GM19452 (cell line): Measurements from ENCODE around the gene ARID1B.

Experiments
- ATAC-seq: cut with Tn5 transposase; IDR thresholded peaks from one replicate; pipeline ENCODE4 v1.9.1; 2021; ENCODE audit not compliant: unreplicated experiment

ARID1B gene

GRCh38 chr6:157090736-157091135 is 313.6 kb downstream of the ARID1B start:
- no peak for ATAC-seq

DNA sequence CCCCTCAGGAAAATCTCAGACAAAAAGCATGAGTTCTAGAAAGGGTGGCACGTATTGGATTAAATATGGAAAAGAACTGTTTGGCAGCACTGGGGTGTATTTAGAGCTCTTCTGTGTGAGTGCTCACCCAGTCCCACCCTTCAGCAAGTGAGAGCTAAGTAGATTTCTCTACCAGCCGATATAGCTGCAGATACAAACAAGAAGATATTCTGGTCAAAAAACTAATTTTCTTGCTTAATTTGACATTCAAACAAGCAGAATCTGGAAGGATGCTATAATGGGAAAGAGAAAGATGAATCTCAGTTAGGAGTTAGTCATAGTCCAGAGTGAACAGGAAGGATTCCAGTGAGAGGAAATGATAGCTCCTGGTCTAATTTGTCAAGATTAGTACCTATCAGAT is 314.1 kb downstream of the ARID1B start:
- ATAC-seq: no peak

DNA sequence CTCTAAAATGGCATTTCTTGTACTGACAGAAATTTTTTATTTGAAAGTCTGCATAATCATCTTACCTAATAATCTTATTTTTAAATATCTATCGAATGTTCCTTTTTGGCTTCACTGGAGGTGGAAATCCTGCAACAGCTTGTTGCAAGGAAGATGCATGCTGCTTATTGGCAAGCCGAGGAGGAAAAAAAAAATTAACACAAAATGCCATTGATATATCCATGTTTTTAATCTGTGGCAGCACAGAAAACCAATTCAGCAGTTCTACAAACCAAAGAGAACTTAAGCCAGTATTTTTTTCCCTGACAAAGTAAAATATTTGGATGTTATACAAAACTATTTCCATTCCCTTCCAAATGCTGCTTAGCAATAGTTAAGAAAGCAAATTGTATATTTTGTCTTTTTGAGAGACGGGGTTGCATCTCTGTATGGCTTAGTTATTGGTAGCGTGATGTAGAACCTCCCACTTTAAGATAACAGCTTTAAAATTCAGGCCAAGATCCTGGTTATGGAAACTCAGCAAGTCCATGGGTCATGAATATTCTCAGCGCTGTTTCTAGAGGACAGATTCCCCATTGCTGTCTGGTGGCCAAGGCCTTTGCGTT is 314.8 kb downstream of the ARID1B start:
- no peak for ATAC-seq

GRCh38 chr6:157092736-157093135 is 315.6 kb downstream of the ARID1B start:
- no peak for ATAC-seq

- ATAC-seq: no peak
Measured at GRCh38 chr6:157093536-157093935, 316.4 kb downstream of the ARID1B start.

DNA sequence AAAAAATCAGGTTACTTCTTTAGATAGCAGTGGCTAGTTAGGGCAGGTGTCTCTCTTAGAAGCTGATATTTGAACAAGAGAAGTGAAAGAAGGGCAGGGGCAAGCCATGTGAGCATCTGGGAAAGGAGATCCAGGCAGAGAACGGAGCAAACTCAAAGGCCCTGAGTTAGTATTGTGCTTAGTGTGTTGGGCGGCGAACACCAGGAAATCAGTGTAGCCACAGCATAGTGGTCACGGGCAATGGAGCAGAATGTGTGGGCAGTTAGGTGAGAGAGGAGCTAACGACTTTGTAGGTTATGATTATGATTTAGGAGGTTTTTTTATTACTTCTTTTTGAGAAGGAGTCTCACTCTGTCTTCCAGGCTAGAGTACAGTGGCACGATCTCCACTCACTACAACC is 316.9 kb downstream of the ARID1B start:
- no peak for ATAC-seq

GRCh38 chr6:157095084-157095483 is 317.9 kb downstream of the ARID1B start:
- no peak for ATAC-seq

GRCh38 chr6:157095569-157095968 is 318.4 kb downstream of the ARID1B start:
- ATAC-seq: no peak

DNA sequence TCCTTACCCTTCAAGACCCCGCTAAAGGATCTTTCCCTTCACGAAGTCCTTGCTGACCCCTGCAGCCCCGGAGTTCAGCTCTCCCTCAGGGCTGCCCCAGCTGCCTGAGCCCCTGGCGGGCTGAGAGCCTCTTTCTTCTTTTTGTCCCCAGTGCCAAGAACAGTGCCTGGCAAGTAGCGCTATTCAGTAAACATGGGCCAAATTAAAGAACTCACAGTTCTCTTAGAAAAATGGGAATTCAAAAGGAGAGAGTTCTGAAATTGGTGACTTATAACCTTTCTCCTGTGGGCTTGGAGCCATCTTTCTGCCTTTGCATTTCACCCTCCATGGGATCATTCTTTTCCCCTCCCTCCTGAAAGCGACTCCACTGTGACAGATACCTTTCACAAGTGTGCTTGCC is 318.9 kb downstream of the ARID1B start:
- no peak for ATAC-seq

DNA sequence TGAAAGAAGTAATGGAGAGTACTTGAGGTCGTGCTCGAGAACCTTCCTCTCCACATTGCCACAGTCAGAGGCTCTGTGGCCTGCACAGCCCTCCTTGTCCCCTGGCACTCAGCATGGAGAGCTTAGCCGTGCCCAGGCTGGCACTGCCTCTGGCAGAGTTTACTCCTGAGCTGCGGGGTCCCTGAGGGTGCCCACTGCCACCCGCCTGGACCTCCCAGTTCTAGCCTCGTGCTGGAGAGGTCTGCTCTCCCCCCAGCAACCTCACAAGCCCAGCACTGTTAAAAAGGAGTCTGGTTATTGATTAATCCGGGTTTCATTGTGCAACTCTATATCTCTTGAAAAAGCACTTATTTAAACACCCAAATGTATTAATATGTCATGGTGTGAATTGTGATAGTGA is 319.3 kb downstream of the ARID1B start:
- ATAC-seq: no peak

DNA sequence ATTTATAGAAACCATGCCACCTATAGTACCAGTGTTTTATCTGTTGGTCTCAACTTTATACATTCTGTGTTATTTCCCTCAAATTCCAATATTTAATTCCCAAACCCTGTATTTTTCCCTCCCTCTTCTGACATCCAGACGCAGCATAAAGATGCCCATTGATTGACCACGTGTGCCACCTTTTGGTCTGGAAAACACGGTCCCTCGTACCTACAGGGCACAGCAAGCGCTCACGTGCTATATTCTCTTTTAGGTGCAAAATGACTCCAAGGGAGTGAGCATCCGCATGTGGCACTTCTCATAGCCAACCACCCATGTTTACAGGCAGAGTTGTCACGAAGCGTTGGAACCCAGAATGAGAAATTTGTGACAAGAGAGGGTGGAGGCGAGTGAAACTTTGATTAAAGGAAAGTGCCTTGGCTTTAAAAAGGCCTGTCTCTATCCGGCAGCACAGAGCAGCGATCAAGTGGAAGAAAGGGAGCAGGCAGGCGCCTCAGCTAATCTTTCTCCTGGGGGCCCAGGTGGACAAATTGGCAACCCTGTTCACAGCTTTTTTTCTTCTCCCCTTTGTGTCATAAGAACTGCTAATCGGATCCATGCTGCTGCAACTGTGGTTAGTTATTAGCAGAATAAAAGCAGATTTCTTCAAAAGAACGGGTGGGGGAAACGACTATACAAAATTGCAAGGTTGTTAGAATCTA is 320.2 kb downstream of the ARID1B start:
- no peak for ATAC-seq

- ATAC-seq: no peak
Measured at GRCh38 chr6:157098999-157099398, 321.8 kb downstream of the ARID1B start.

- peak; percentile 98 for ATAC-seq
Measured at GRCh38 chr6:157099912-157100593, 322.9 kb downstream of the ARID1B start.

DNA sequence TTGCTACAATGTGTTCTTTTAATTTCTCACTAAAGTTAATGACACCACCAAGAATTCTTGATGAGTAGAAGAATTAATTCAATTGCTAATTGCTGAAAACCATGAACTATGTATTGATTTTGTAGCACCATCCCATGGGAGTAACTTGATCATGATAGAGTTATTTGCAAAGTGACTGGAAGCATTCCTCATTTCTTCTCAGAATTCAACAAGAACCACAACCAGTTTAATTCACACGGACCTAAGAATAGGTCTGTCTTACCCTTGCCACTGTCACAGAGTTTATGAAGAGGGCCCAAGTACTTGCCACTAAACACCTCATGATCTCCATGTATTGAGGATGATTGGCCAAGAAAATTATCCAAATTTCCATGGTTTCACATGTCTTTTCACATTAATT is 324.0 kb downstream of the ARID1B start:
- ATAC-seq: no peak

DNA sequence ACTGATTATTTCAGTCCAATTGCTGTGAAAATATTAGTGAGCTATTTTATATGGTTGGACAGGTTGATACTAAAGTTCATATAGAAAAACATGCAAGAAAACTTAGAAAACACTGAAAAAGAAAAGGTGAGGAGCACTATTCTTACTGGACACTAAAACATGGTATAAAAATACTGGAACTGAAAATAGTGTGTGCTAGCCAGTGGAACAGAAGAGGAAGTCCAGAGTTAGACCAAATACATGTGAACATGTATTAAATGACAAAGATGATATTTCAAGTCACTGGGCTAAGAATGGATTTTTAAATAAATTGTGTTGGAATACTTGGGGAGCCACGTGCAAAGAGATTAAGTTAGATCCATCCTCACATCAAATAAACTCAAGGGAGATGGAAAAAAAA is 327.6 kb downstream of the ARID1B start:
- ATAC-seq: no peak

DNA sequence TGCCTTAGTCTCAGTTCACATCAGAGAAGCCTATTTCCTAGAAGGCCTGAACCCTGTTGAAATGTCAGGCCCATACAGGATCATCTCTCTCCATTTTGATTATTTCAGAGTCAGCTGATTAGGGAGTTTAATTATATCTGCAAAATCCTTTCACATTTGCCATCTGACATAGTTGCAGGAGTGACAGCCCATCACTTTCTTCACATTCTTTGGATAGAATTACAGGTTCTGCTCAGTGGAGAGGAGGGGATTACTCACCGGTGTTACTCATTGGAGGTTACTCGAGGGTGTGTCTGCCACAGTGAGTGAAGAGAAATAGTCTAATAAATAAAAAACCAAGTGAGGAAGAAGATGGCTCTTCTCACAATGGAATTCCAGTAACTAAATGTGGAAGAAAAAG is 329.3 kb downstream of the ARID1B start:
- no peak for ATAC-seq

- ATAC-seq: no peak
Measured at GRCh38 chr6:157107571-157107914, 330.4 kb downstream of the ARID1B start.

DNA sequence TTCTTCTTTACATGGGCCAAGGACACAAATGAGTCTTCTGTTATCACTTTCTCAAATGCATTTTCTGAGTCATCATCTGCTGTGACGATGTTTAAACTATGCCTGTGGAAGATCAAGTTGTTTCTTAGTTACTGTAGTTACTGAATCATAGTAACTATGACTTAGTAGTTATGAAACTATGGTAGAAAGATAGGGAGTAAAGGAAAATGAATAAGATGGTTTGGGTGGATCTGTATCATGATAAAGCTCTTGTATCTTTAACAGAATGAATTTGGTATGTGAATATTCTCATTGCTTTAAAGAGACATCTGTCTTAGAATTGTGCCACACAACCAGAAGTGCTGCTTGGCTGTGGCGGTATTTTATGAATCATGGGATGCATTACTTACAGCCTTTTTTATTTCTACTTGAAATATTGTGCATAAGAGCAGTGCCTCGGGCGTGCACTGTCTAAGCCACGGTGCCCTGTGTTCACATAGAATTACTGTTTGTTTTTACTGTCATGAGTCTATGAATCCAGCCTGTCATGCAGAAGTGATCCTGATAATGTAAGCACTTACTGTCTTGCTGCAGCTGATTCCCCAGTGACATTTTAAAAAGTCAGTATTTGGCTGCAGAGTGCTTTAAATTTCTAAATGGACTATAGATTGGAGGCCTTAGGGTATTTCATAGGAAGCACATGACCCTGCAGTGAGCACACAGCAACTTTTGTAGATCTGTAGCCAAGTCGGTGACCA is 330.9 kb downstream of the ARID1B start:
- ATAC-seq: no peak

GRCh38 chr6:157108923-157109322 is 331.7 kb downstream of the ARID1B start:
- ATAC-seq: no peak

- no peak for ATAC-seq
Measured at GRCh38 chr6:157110607-157111006, 333.4 kb downstream of the ARID1B start.

GRCh38 chr6:157113389-157113788 is 336.2 kb downstream of the ARID1B start:
- ATAC-seq: no peak

DNA sequence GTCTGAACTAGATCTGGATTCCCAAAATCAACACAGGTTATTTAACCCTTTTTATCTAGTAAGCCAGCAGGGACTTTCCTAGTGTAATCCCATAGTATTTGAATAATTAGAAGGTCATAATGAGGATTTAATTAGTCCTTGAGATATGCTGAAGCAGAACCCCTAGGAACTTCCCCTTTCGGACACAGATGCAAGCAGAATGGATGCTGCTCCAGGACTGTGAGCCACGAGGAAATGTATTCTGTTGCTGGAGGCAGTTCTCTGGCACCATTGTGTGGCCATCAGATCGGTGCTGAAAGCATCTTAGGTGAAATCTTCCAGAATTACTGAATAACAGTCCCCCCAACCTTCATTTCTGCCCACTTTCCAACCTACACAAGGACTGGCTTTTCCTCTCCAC is 339.2 kb downstream of the ARID1B start:
- no peak for ATAC-seq
